Smooth muscle cell of the umbilical artery (primary cell): ENCODE results near the gene PIK3R1. TPM values are rescaled to one million over a fixed set of nuclear protein-coding genes. Genes with fewer than 3 reads are reported as not detected.

Source experiments
- total RNA-seq: library from RNA; depleted of rRNA; stranded (reverse); fragments of >200 nt; gene quantifications from 2 replicates; pipeline ENCODE4 v1.2.3, GENCODE V29; 2014

The PIK3R1 gene
- total RNA-seq = 11.3 and 13.2 TPM in 2 replicates

GRCh38 chr5:68215208-68215897 lies at the start of gene PIK3R1:
Gene PIK3R1, plus strand, starts transcription at chr5:68215756. Its CDS starts 10,920 bp downstream, at chr5:68226676.

